GM21447 (cell line): Measurements from ENCODE around the gene CHST5.
"Not testable (repeated sequence)": the region's sequence is repeated elsewhere in the genome, so short reads cannot be mapped to it uniquely, and the experiment has no call there.

Experiments
- ATAC-seq: cut with Tn5 transposase; IDR thresholded peaks from one replicate; pipeline ENCODE4 v1.9.1; 2021; ENCODE audit not compliant: unreplicated experiment

The CHST5 gene

GRCh38 chr16:75514296-75514695, 21.6 kb downstream of the CHST5 start:
- ATAC-seq: no peak

- ATAC-seq: no peak
These were observed 29.3 kb downstream of the CHST5 start for GRCh38 chr16:75506574-75506973.

DNA sequence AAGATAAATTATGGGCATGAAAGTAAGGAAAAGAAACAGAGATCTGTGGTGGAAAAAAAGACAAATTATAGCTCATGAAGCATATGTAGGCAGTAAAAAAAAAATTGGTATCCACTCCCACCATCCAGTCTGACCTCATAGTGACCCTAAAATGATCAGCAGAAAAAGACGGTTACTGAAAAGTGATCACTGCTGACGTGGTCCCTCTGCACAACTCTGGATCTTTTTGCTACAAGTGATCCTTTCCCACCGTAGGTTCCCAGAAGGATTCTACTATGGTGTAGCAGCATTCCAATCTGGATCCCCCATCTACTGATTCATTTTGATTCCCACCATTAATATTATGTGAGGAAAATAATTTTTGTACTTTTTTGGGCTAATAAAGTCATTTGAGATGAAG, 29.8 kb downstream of the CHST5 start:
- no peak for ATAC-seq

GRCh38 chr16:75503801-75504200, 32.1 kb downstream of the CHST5 start:
- ATAC-seq: no peak

DNA sequence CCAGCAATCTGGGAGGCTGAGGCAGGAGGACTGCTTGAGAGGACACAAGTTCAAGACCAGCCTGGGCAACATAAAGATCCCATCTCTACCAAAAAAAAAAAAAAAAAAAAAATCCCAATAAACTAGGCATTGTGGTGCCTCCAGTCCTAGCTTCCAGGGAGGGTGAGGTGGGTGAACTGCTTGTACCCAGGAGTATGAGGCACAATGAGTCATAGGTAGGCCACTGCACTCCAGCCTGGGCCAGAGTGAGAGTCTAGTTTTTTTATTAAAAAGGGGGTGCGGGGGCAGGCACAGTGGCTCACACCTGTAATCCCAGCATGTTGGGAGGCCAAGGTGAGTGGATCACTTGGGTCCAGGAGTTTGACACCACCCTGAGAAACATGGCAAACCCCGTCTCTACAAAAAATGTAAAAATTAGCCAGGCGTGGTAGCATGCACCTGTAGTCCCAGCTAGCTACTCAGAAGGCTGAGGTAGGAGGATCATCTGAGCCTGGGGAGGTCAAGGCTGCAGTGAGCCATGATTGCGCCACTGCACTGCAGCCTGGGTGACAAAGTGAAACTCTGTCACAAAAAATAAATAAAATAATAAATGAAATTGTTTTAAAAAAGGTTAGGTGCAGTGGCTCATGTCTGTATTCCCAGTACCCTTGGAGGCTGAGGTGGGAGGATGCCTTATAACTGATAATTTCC, 32.8 kb downstream of the CHST5 start:
- ATAC-seq: no peak

GRCh38 chr16:75501820-75502219, 34.1 kb downstream of the CHST5 start:
- ATAC-seq: not testable (repeated sequence)

GRCh38 chr16:75501359-75501758, 34.5 kb downstream of the CHST5 start:
- ATAC-seq: no peak

GRCh38 chr16:75498605-75499322, 37.1 kb downstream of the CHST5 start:
- ATAC-seq: not testable (repeated sequence)

DNA sequence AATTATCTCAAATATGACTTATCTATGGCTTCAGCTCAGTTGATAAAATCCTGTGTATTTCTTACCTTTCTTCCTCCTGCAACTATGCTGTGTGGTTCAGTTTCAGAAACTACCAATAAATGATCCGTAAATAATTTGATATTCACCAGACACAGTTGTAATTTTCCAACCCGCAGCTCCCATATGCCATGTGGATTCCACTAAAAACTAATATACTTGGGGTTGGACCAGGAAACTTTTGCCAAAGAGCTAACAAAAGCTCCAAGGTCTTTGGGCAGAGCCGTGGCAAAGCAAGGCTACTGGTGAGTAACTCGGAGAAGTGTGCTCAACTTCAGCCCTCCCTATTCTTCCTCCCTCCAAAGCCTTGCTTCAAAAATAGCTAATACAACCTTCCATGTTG, 38.4 kb downstream of the CHST5 start:
- ATAC-seq: no peak

- peak; percentile 62 for ATAC-seq
These were observed 40.7 kb downstream of the CHST5 start, which contains the start of gene CHST6 for GRCh38 chr16:75495076-75495674. CHST6 (minus strand) TSS chr16:75495441; CDS start chr16:75479828, 15,613 bp downstream.

GRCh38 chr16:75494661-75495075, 41.2 kb downstream of the CHST5 start:
- ATAC-seq: no peak

- no peak for ATAC-seq
These were observed 41.7 kb downstream of the CHST5 start for GRCh38 chr16:75494184-75494583.

DNA sequence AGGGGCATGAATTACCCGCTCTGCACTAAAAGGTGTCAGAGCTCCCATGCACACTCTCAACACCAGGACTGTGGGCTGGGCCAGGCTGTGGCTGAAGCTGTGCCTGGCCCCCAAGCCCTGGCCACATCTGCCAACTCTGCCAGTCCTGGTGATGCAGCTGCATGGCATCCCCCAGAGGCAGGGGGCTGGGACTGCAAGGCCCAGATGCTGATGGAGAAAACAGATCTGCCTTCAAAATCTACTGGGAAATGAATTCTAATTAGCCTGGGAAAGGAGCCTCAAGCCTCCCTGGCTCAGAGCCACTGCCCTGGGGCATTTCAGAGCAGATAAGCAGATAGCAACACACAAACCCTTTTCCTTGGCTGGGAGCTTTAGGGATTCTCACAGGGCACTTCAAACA, 44.0 kb downstream of the CHST5 start:
- ATAC-seq: no peak

GRCh38 chr16:75488322-75488721, 47.6 kb downstream of the CHST5 start:
- no peak for ATAC-seq

DNA sequence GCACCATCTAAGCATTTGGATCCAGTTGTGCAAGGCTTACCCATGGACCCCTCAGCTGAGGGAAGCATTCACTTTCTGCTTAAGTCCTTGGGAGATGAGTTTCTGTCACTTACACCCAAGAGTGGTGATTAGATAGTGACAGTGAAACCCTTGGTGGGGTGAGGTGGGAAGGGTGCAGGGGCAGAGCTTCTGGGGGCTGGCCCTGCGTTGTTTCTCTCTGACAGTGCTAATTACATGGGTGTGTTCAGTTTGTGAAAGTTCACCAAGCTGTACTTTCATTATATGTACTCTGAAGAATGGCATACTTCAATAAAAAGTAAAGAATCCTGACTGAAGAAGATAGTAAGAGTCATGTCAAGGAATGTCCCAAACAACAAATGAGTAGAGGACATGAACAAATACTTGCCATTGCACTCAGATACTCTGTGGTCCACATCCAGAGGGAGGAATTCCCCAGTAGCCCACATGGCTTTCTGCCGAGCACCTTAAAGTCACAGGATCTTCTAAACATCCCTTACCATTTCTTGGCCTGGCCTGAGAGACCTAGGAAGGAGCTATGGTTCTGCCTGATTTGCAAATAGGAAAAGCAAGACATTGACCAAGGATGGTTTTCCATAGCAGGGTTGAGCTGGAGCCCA, 49.1 kb downstream of the CHST5 start:
- ATAC-seq: peak; percentile 43

GRCh38 chr16:75486014-75486675, 49.8 kb downstream of the CHST5 start:
- peak; percentile 9 for ATAC-seq

DNA sequence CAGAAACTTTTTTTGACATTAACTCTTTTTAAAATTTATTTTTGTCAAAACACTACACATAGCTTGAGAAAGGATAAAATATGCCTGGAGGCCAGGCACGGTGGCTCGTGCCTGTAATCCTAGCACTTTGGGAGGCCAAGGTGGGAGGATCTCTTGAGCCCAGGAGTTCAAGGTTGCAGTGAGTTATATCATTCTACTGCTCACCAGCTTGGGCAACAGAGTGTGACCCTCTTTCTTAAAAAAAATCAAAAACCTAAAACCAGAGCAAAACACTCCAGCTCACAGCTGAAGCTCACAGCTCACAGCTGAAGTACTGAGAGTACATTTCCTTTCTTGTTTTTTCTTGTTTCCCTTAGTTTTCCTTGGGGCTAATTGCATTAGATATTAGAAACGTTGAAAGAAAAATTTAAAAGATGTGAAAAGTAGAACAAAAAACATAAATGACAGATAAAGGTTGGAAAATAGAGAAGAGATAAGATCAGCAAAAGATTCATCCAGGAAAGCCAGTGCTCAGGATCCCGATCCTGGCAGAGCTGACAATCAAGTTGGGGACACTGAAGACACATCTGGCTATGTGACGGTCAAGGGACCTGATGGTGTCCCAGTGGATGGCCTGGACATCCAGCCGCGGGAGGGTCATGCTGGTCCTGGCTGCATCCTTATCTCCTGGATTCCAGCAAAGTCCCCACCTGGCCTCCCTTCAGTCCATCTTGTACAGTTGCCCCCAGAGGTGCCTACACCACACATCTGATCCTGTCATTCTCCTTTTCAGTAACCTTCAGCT, 50.5 kb downstream of the CHST5 start:
- no peak for ATAC-seq

DNA sequence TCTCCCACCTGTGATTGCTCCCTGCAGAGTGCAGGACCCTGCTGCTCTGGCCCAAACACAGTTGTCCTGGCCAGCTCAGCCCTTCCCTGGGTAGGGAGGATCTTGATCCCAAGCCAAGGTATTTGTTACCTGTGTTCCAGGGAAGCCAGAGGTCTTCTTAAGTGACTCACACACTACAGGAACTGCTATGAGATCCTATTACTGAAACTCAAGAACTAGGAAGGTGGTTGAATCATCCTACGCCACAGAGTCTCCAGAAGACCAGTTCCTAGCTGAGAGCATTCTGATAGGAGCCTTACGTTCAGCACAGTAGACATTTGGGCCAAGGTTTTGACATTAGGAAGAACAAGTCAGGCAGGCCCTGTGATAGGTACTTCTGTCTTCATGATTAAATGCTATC, 52.7 kb downstream of the CHST5 start:
- no peak for ATAC-seq

- ATAC-seq: no peak
These were observed 53.3 kb downstream of the CHST5 start for GRCh38 chr16:75482434-75483205.

- no peak for ATAC-seq
These were observed 54.4 kb downstream of the CHST5 start for GRCh38 chr16:75481475-75481874.
